SK-N-MC (cell line): ENCODE data around the gene MTCH2.

Source experiments
- EZH2 ChIP-seq: fragments of 200-600 bp; sonication (generic); IDR thresholded peaks from one replicate; pipeline ENCODE4 v1.6.1; 2017; ENCODE audit warnings: antibody characterized with exemption
- POLR2AphosphoS5 ChIP-seq: IDR thresholded peaks from 2 replicates; pipeline ENCODE4 v1.6.1; 2012; ENCODE audit warnings: mild to moderate bottlenecking, low read depth, low read length, borderline replicate concordance

DNA sequence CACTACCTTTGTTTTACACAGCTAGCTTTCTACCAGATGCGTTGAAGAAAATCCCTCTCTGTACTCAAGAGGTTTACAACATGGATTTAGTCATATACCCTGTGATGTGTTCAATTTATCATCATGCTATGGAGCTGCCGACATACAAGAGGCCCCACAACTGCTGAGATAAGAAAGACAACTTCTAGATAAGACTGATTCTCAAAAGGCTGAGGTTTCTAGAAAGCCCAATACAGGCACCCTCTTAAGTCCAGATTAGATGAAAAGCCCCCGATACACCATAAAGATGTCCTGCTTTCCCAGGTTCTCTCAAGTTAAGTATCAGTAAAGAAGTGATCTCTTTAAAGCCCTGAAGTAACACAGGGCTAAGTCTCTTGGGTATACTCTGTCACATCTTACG, 14.3 kb downstream of the MTCH2 start:
- no peak for TF ChIP-seq POLR2AphosphoS5
- TF ChIP-seq EZH2, result no peak
